GM19238 (cell line): Measurements from ENCODE around the gene TNRC6B.

ENCODE experiments used
- DNase-seq: peaks from one replicate; pipeline ENCODE4 v3.0.0; 2011; ENCODE audit warnings: low spot score; ENCODE audit not compliant: insufficient read length

The TNRC6B gene

DNA sequence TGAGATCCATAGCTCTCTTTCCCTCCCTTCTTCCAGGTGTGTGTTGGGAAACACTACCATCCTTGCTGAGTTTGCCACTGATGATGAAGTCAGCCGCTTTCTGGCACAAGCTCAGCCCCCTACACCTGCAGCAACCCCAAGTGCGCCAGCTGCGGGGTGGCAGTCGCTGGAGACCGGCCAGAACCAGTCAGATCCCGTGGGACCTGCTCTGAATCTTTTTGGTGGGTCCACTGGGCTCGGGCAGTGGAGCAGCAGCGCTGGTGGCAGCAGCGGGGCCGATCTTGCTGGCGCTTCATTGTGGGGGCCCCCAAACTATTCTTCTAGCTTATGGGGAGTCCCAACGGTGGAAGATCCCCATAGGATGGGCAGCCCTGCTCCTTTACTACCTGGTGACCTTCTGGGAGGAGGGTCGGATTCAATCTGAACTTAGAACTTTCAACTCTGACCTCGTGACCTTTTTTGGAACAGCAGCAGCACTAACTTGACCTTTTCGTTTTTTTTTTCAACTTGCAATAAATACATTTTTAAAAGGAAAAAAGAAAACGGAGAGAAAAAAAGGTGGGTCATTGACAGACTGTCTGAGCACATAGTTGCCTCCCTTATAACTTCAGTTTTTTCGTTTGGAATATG, 145.2 kb downstream of the TNRC6B start:
- no peak for DNase-seq

DNA sequence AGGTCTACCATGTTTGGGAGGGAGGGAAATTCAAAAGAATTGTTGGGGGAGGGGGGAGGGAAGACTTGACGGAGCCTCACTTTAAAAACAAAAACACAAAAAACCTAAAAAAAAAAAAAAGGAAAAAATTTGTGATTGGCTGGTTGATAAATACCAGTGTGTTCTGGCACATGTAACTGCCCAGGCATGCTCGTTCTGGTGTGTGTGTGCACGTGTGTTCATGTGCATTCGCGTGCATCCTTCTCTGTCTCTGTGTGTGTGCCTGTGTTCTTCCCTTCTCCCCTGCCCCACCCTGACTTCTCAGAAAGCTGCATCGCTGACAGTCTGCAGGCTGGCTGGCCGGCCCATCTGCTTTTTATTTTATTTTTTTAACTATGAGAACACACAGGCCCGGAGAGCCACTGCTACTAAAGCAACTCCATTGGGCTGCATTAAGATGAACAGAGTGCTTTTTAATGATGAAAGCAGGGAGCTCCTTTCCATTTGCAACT, 146.0 kb downstream of the TNRC6B start:
- no peak for DNase-seq

DNA sequence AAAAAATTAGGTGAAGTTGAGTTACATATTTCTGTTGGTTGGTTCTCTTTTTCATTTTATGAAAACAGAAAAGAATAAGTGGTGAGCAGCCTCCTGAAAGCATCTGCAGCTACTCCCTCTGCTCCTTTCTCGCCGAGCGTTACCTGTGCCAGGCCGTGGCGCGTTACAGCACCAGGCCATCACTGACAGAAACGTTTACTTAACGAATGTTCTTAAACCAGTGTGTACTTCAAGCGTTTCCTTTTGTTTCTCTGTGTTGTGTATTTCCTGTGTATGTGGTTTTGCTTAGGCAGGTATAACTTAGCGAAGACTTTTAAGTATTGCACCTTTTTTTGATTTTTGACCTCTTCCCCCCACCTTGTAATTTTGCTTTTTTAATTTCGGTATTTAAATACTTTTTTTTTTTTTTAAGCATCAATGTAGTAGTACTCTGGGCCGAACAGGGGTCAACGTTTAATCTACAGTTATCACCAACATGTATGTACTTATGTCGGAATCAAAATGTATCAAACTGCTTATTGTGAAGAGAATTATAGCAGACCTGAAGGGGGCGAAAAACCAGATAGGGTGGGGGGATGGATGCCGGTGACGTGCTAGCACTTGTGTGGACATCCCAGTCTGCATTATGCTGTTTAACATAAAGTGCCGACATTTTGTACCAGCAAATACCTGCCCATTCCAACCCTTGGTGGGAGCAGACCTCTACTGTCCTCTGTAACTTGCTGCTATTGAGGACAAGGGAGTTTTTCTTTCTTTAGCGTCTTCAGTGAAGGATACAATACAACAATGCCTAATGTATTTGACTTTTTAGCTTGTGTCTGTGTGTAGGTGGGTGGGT, 147.0 kb downstream of the TNRC6B start:
- DNase-seq: no peak

DNA sequence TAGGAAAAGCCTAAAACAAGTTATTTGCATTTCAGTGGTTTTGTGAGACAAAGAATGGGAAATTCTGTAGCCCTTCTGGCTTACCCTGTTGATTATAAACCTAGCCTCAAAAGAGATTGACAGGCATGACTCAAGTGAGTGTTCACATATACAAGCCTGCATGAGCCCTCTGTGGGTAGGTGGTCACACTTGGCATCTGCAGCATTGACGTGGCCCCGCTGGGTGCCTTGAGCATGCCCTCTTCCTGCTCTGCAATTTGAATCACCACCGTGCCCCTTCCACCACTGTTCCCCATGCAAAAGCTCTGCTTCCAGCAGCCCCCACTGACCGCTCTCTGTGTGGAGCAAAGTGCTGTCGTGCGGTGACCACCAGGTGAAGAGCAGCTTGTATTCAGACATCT, 147.6 kb downstream of the TNRC6B start:
- no peak for DNase-seq

DNA sequence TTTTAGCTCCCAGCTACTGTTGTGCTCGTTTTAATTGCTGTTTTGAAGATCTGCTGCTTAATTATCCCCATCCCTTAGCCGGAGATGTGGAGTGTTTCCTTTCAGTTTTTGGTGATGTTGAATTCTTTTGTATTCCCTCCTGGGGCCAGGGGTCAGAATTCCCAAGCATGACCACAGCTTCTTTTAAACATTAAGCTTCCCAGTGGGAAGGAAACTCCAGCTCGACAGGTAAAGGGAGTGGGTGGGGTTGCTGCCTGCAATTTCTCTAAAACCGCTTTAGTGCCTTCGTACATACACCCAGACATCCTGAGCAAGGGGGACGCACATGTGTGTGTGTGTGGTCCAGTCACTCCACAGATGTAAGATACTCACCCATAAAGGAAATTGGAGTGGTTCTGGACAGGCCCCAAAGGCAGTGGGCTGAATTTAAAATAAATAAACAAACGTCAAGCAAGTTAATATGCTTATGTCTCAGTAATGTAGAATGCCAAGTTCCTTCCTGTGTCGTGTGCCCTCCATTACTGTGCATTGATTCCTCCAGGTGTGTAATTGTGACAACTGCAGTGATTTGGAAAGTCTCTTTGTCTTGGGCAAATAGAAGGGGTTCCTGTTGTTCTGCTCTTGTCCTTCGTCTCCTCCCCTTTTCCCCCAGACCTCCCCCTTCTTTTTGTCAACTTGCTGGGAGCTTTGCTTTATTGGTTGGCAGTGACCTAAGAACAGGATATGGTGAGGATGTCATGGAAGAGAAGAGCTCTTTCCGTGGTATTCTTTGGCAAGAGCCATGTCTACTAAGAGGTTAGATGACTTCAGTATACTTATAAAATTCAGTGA, 149.4 kb downstream of the TNRC6B start:
- DNase-seq: no peak

DNA sequence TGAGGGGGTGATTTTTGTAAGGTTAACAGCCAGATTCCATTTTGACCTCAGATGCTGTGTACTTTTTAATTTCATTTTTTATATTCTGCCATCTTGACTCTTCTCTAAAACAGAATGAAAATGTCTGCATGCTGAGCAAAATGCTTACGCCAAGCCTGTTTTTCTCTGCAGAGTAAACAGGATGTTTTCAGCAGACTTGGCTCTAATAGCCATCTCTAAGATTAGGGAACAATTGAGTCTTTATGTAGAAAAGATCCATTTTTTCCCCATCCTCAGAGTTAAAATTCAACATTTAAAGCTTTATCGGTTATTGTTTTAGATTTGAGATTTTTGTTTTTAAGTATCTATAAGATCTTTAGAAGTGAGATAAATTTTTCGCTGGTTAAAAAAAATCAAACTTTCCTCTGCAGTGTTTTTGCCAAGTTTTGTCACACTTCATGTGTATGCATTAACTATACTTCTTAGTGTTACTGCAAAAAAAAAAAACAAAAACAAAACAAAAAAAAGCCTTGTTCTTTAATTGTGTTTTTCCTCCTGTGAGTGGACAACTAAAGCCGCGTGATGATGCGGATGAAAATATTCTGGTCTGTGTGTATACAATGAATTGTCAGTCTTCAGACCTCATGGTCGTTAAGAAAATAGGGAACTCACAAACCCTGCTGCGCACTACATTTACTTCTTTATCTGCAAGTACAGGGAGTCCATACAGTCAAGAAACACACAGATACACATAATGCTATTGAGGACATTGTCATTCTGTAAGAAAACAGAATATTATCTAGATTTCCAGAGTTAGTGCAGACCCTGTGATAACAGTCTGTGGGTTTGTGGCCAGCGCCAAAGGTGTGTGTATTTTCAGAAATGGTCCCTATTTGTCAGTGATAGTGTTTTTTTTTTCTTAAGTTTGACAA, 151.1 kb downstream of the TNRC6B start:
- no peak for DNase-seq

DNA sequence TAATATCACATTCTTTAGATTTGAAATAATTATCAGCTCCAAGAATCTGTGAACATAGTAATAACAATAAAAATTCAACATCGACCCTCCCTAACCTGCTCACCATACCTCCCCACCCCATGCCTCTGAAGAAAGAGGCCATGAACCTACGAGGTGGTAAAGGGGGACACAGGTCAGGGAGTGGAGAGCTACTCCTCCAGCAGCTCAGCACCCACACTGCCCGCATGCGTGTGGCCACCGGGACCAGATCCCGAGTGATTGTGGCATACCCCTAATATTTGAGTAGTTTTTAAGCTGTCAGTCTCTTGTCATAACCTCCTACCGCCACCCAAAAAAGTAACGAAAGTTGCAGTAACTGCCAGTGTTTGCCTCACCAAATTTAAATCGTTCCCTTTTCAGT, 151.7 kb downstream of the TNRC6B start:
- no peak for DNase-seq

DNA sequence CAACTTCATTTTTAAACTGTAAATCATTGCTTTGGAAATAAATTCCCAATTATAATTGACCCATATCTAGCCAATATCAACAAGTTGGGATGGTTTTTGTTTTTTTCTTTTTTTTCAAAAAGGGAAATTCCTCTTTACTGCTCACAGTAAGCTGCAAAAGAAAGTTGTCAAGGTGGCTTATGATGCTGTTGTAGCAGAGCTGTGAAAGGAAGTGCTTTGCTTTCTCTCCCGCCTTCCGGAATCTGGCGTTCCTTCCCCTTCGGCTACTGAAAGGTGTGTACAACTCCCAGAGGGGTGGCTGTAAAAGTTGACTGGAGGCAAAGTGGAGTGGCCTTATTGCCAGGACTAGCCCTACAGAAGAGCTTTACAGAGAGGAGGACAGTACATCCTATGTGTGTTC, 152.4 kb downstream of the TNRC6B start:
- DNase-seq: no peak

DNA sequence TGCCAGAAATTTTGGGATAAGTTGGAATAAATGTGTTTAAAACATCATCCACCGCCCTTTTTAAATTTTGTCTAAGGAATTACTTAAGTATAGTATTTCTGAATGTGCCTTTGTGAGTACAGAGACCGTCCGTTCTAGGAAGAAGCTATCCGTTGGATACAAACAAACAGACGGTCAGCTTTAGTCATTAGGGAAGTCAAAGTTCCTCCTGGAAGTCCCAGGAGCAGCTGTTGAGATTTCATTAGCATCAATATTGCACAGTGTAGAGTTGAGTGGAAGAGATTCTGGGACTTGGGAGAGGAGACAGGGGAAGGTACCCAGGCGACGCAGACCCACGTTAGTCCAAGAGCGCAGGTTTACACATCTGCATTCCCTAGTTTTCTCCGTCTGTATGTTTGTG, 152.9 kb downstream of the TNRC6B start:
- no peak for DNase-seq

DNA sequence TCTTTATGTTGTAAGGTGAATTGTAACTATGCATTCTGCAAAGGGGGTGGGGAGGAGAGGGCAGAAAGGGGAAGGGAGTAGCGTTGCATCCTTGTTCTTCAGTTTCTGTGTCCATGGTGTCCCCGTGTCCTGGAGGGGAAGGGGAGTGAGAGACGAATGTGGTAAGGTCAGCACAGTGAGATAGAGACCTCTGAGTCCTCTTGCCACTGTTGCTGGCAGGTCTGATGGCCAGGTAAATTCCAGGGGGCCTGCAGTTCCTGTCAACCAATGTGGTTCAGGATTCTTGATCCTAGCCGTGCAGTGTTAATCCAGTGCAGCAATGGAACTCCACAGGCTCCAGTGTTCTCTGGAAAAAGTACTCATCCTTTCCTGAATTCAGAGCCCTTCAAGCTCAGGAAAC, 154.0 kb downstream of the TNRC6B start:
- DNase-seq: no peak

DNA sequence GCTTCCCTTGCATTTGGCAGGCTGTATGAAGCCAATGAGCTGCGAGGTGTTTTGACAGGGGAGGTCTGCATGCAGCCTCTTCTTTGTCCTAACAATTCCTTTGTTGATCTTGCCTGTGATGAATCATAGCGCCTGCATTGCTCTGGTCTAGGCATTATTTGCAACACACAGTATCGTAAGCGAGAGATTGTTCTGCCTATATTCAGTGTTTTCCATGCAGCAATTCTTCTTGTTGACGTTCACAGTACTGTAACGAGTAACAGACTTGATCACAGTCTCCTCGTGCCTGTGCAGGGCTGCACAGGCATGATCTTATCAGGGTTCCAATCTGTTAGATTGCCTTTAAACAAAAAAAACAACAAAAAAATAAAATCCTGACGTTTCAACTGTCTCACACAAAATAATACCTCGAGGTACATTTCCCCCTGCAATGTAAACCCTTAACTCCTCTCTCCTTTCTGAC, 154.6 kb downstream of the TNRC6B start:
- no peak for DNase-seq

DNA sequence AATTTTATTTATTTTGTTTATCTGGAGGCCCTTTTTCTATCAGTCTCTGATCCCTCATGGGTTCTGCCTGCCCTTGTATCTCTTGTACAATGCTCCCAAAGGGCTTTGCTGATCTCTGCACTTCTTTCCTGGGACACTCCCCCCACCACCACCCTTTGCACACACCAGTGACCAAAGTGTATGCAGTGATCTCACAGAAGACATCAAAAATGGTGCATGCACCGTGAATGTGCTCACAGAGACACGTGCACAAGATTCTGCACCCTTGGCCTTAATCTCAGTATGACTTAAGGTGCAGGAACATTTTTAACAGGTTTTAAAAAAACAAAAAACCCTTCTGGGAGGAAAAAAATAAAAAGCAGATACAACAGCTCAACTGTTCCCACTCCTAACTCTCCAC, 156.3 kb downstream of the TNRC6B start:
- DNase-seq: no peak

DNA sequence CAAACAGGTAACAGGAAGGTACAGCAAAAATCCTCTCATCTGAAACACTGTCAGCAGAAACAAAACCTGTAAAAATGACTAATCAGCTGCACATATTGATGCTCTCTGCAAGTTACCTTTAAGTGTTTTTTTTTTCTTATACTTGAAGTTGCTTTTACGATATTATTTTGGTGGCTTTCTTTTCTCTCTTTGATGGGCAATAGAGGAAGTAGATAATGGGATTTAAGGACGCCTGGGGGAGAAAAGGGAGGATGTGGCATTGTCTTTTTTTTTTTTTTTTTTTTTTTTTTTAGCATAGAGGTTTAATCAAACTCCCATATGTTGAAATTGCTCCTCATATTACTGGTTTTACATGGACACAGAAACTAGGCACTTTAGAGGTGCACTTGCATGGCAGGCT, 157.2 kb downstream of the TNRC6B start:
- no peak for DNase-seq

DNA sequence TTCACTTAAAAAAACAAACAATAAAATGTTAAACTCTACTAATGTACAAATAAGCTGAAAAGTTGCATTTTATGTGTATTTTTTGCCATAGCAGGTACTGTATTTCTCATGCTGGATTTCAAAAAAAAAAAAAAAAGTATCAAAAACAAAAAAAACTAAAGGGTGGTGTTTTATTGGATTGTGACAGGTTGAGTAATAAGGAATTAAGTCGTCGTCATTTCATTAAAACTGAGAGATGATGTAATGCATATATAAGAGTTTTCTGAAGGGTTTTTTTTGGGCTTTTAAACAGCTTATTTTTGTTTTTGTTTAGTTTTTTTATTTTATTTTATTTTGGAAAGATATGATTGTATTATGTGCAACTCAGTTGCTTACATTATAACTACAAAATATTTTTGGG, 157.6 kb downstream of the TNRC6B start:
- no peak for DNase-seq

DNA sequence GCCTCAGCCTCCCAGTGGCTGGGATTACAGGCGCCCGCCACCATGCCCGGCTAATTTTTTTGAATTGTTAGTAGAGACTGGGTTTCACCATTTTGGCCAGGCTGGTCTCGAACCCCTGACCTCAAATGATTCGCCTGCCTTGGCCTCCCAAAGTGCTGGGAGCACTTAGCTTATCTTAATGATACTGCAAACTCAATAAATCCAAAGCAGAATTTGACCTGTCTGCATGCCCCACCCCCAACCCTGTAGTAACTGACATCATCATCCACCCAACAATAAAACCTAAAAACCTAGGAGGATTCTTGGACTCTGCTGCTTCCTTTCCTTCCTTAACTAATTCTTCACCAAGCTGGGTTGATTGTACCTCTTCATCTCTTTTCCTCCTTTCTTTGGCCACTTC, 162.3 kb downstream of the TNRC6B start:
- DNase-seq: no peak

DNA sequence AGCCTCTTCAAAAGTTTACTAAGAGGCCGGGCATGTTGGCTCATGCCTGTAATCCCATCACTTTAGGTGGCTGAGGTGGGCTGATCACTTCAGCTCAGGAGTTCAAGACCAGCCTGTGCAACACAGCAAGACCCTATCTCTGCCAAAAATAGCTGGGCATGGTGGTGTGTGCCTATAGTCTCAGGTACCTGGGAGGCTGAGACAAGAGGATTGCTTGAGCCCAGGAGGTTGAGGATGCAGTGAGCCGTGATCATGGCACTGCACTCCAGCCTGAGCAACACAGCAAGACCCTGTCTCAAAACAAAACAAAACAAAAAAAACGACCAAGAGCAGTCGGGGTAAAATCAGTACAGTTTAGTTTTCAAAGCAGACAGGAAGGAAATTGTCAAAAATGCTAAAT, 163.9 kb downstream of the TNRC6B start:
- DNase-seq: no peak

DNA sequence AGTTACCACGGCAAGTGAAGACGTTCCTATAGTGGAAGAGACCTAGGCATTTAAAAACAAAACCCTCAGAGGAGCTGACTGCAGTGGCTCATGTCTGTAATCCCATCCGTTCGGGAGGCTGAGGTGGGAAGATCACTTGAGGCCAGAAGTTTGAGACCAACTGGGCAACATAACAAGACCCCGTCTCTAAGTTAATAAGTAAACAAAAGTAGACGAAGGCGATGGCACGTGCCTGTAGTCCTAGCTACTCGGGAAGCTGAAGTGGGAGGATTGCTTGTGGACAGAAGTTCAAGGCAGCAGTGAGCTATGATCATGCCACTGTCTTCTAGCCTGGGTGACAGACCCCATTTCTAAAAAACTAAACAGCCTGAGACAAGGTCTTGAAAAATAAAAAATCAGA, 164.8 kb downstream of the TNRC6B start:
- no peak for DNase-seq

DNA sequence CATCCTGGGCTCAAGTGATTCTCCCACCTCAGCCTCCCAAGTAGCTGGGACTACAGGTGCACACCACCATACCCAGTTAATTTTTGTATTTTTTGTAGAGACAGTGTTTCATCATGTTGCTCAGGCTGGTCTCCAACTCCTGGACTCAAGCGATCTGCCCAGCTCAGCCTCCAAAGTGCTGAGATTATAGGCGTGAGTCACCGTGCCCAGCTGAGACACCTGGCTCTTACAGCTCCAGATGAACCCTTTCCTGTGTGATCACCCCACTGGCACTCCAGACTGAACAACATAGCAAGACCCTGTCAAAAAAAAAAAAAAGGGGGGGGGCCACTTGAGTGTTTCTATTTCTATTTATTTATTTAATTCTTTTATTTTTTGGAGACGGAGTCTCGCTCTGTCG, 167.5 kb downstream of the TNRC6B start:
- DNase-seq: no peak

DNA sequence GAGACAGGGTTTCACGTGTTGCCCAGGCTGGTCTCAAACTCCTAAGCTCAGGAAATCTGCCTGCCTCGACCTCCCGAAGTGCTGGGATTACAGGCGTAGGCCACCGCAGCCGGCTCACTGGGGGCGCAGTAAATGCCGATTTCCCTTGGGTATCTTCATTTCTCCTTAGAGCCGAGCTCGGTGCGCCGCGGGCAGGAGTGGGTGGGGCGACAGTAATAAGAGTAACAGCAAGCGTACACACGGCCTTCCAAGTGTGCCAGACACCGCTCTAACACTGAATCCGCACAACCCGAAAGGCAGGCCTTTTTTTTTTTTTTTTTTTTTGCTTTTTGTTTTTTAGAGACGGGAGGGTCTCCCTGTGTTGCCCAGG, 168.1 kb downstream of the TNRC6B start:
- DNase-seq: no peak

DNA sequence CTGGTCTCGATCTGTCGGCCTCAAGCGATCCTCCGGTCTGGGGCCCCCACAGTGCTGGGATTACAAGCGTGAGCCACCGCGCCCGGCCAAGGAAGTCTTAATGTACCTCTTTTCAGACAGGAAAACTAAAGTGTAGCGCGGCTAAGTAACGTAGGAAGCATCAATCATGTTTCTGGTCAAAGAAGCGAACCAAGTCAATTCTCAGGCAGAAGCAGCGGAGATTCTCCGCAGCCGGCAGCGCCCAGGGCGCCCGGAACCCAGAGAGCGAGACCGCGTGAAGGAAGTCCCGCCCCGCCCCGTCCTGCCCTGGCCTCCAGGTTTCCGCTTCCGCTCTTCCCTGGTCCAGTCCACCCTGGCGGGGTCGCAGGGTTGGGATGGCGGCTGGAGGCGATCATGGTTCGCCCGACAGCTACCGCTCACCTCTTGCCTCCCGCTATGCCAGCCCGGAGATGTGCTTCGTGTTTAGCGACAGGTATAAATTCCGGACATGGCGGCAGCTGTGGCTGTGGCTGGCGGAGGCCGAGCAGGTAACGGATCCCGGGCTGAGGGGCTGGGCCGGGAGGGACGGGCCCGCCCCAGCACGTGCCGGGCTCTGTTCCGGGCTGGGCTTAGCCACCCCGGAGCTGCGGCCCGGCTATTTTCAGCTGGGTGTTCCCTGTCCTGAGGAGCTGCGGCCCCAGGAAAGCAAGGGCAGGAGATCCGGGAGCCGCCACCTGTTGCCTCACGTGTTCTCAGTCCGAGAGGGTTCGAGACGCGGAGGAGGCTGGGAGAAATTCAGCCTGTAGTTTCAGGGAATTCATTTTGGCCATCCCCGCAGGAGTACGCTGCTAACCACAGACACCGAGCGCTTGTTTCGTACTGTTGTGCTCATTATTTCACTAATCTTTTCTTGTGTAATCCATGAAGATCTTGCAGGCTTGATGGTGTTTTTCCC, 168.7 kb downstream of the TNRC6B start, which contains the start of gene ADSL:
TSS of gene ADSL (plus strand) at position 316 of the 934 bp plus-strand sequence. CDS start at position 375, 59 bp downstream.
- DNase-seq: peak; percentile 84
